OCI-LY1 (cell line): Measurements from ENCODE around the gene GET3.

ENCODE experiments used
- H2AFZ ChIP-seq: fragments of 200-600 bp; sonication (generic), shearing (Covaris generic); 2 replicates; pipeline ENCODE4 v1.6.0; 2014; ENCODE audit warnings: antibody characterized with exemption, mild to moderate bottlenecking, low read length
- H3F3A ChIP-seq: fragments of 200-600 bp; sonication (generic), shearing (Covaris generic); 2 replicates; pipeline ENCODE4 v1.6.0; 2014; ENCODE audit warnings: mild to moderate bottlenecking, antibody characterized with exemption, low read length, moderate library complexity; ENCODE audit not compliant: insufficient read depth
- H3K27ac ChIP-seq: fragments of 200-600 bp; sonication (generic); 2 replicates; pipeline ENCODE4 v1.5.1; 2014; ENCODE audit warnings: low read length, mixed run types, mild to moderate bottlenecking, low read depth; ENCODE audit not compliant: poor library complexity, severe bottlenecking
- H3K27me3 ChIP-seq: fragments of 200-600 bp; sonication (generic); 2 replicates; pipeline ENCODE4 v1.6.0; 2014; ENCODE audit warnings: antibody characterized with exemption, mild to moderate bottlenecking, low read length, moderate library complexity; ENCODE audit not compliant: insufficient read depth
- H3K36me3 ChIP-seq: fragments of 200-600 bp; sonication (generic); 2 replicates; pipeline ENCODE4 v1.6.1; 2014; ENCODE audit warnings: mild to moderate bottlenecking, antibody characterized with exemption, low read length, moderate library complexity, mixed read lengths; ENCODE audit not compliant: insufficient read depth
- H3K4me1 ChIP-seq: fragments of 200-600 bp; sonication (generic); 2 replicates; pipeline ENCODE4 v1.5.1; 2014; ENCODE audit warnings: mild to moderate bottlenecking, low read length, moderate library complexity; ENCODE audit not compliant: insufficient read depth, severe bottlenecking
- H3K4me2 ChIP-seq: fragments of 200-600 bp; sonication (generic), shearing (Covaris generic); 2 replicates; pipeline ENCODE4 v1.6.1; 2014; ENCODE audit warnings: low read length
- H3K4me3 ChIP-seq: fragments of 200-600 bp; sonication (generic); 2 replicates; pipeline ENCODE4 v1.5.1; 2014; ENCODE audit warnings: low read length, low read depth, mild to moderate bottlenecking, mixed read lengths; ENCODE audit not compliant: poor library complexity, severe bottlenecking
- H3K79me2 ChIP-seq: fragments of 200-600 bp; shearing (Covaris generic); 2 replicates; pipeline ENCODE4 v1.6.1; 2016; ENCODE audit warnings: mixed run types, low read length, mixed read lengths; ENCODE audit not compliant: insufficient read depth
- H3K9ac ChIP-seq: fragments of 200-600 bp; sonication (generic), shearing (Covaris generic); 2 replicates; pipeline ENCODE4 v1.6.1; 2014; ENCODE audit warnings: mild to moderate bottlenecking, low read length, mixed read lengths
- H3K9me2 ChIP-seq: fragments of 200-600 bp; sonication (generic), shearing (Covaris generic); 2 replicates; pipeline ENCODE4 v1.6.1; 2014; ENCODE audit warnings: low read depth, mild to moderate bottlenecking, low read length, mixed read lengths
- H3K9me3 ChIP-seq: fragments of 200-600 bp; shearing (Covaris generic); 2 replicates; pipeline ENCODE4 v1.6.1; 2014; ENCODE audit warnings: low read length, mixed read lengths
- H4K20me1 ChIP-seq: fragments of 200-600 bp; sonication (generic), shearing (Covaris generic); 2 replicates; pipeline ENCODE4 v1.6.0; 2016; ENCODE audit warnings: mild to moderate bottlenecking, low read length; ENCODE audit not compliant: insufficient read depth
- CTCF ChIP-seq: fragments of 200-600 bp; sonication (generic), shearing (Covaris generic); IDR thresholded peaks from 2 replicates; pipeline ENCODE4 v1.5.1; 2017; ENCODE audit warnings: mild to moderate bottlenecking, antibody characterized with exemption, low read length, moderate library complexity, mixed read lengths
- EZH2 ChIP-seq: fragments of 200-600 bp; sonication (generic), shearing (Covaris generic); IDR thresholded peaks from 2 replicates; pipeline ENCODE4 v1.8.0; 2017; ENCODE audit warnings: borderline replicate concordance, mixed run types, mild to moderate bottlenecking, antibody characterized with exemption, low read length, moderate library complexity, mixed read lengths

Gene GET3

GRCh38 chr19:12736995-12737834 lies at the start of gene GET3:
Gene GET3, plus strand, starts transcription at chr19:12737497. Its CDS starts 9 bp downstream, at chr19:12737506.
- H3K9me3 ChIP-seq: no peaks in the 10 kb centered on the region
- peaks cover 36% of the 10 kb centered on the region for H3K4me1 ChIP-seq
- H3K79me2 ChIP-seq: peaks cover 29% of the 10 kb centered on the region
- H3K9ac ChIP-seq: peak within 1 kb of the TSS; percentile 75
- no peaks in the 10 kb centered on the region for H3K9me2 ChIP-seq
- H3K27ac ChIP-seq: peak within 1 kb of the TSS; percentile 87
- peaks cover 26% of the 10 kb centered on the region for H3K36me3 ChIP-seq
- H2AFZ ChIP-seq: peak within 1 kb of the TSS; percentile 48; the same call in 1 of the 2 replicates
- no peak for TF ChIP-seq EZH2
- no peak for TF ChIP-seq CTCF
- peak within 1 kb of the TSS; percentile 83 for H3K4me3 ChIP-seq
- peaks cover 12% of the 10 kb centered on the region; the same call in 1 of the 2 replicates for H3F3A ChIP-seq
- no peaks in the 10 kb centered on the region for H4K20me1 ChIP-seq
- H3K4me2 ChIP-seq: peak within 1 kb of the TSS; percentile 96
- no peaks in the 10 kb centered on the region for H3K27me3 ChIP-seq

GRCh38 chr19:12689012-12689411 lies 48.3 kb upstream of the GET3 start:
- H3K4me3 ChIP-seq: no peak overlapping the region
- no peak overlapping the region for H2AFZ ChIP-seq
- H3K27ac ChIP-seq: no peak overlapping the region
- no peaks in the 10 kb centered on the region for H3K36me3 ChIP-seq
- H4K20me1 ChIP-seq: no peaks in the 10 kb centered on the region
- no peaks in the 10 kb centered on the region for H3K79me2 ChIP-seq
- no peak for TF ChIP-seq EZH2
- no peak for TF ChIP-seq CTCF
- H3K9me2 ChIP-seq: no peaks in the 10 kb centered on the region
- no peaks in the 10 kb centered on the region for H3F3A ChIP-seq
- no peaks in the 10 kb centered on the region for H3K27me3 ChIP-seq
- no peaks in the 10 kb centered on the region for H3K4me1 ChIP-seq
- no peaks in the 10 kb centered on the region for H3K9me3 ChIP-seq
- no peak overlapping the region for H3K9ac ChIP-seq
- no peak overlapping the region for H3K4me2 ChIP-seq

GRCh38 chr19:12689581-12690216 lies 47.6 kb upstream of the GET3 start:
- H3K4me3 ChIP-seq: no peak overlapping the region
- no peaks in the 10 kb centered on the region for H4K20me1 ChIP-seq
- no peaks in the 10 kb centered on the region for H3K9me3 ChIP-seq
- no peaks in the 10 kb centered on the region for H3K36me3 ChIP-seq
- no peaks in the 10 kb centered on the region for H3F3A ChIP-seq
- no peak overlapping the region for H3K27ac ChIP-seq
- no peaks in the 10 kb centered on the region for H3K27me3 ChIP-seq
- H3K9me2 ChIP-seq: no peaks in the 10 kb centered on the region
- H2AFZ ChIP-seq: no peak overlapping the region
- no peaks in the 10 kb centered on the region for H3K79me2 ChIP-seq
- H3K9ac ChIP-seq: no peak overlapping the region
- no peaks in the 10 kb centered on the region for H3K4me1 ChIP-seq
- no peak for TF ChIP-seq CTCF
- TF ChIP-seq EZH2: no peak
- H3K4me2 ChIP-seq: no peak overlapping the region
